GM21786 (cell line): ENCODE data around the gene ANKRD22.
"Not testable (repeated sequence)": the region's sequence is repeated elsewhere in the genome, so short reads cannot be mapped to it uniquely, and the experiment has no call there.

ENCODE experiments used
- ATAC-seq: cut with Tn5 transposase; IDR thresholded peaks from one replicate; pipeline ENCODE4 v1.9.1; 2021; ENCODE audit not compliant: unreplicated experiment

The ANKRD22 gene

GRCh38 chr10:88838766-88839350, 12.8 kb downstream of the ANKRD22 start:
- ATAC-seq, result no peak

DNA sequence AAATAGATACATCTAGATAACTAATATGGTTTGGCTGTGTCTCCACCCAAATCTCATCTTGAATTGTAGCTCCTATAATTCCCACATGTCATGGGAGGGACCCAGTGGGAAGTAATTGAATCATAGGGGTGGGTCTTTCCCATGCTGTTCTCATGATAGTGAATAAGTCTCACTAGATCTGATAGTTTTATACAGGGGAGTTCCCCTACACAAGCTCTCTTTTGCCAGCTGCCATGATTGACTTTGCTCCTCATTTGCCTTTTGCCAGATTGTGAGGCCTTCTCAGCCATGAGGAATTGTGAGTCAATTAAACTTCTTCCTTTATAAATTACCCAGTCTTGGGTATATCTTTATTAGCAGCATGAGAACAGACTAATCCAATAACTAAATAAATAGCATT, 14.0 kb downstream of the ANKRD22 start:
- not testable (repeated sequence) for ATAC-seq

DNA sequence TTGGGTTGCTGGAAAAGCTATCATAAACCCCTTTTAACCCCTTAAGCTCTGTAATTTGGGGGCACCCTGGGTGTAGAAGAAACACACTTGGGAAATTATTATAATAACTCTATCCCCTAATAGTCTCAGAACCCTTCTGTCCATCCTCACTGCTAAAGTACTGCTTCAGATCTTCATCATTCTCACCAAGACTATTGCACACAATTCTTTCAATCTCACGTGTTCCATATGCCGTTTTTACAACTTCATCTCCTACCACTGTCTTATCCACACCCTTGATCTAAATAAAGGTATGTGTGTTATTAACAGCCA, 15.8 kb downstream of the ANKRD22 start:
- peak; percentile 16 for ATAC-seq

DNA sequence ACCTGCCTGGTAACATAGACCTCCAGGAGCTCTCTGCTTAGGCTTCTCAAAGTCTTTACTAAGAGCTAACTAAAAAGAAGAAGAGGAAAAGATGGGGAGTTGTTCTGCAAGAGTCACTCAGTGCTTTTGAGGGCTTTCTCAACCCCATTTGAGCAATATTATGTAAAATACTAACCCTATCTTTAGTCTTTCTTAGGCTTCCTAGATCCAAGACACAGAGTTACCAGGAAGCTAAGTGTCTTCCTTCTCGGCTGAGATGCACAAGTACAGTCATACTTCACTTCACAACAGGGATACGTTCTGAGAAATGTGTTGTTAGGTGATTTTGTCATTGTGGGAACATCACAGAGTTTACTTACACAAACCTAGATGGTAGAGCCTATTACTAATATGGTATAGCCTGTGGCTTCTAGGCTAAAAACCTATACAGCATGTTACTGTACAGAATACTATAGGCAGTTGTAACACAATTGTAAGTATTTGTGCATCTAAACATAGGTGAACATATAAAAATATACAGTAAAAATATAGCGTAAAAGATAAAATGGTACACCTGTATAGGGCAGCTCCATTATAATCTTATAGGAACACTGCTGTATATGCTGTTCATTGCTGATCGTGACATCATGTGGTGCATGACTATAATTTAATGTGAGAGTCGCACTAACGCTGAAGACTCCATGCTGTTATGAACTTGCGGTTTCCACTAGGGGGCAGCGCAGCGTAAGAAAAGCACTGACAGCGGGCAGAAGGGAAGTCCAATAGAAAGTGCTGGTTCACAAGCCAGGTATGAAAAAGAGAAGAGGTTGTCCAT, 16.3 kb downstream of the ANKRD22 start:
- ATAC-seq, result peak; percentile 79

DNA sequence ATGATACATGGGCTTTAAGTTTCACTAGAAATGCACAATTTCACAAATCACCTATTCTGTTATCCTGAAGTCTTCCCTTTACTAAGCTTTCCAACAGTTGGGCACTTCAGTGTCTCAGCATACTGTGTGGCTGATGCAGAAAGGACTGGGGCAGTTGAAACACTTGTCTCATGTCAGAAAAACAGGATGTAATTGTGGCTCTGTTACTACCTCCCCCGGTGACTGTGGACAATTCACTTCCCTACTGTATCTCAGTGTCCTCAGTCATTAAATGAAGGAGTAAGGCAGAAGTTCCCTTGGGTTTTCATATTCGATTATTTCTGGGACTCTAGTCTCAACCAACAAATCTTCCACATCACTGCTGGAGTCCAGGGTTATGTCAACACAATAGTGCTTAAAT, 17.9 kb downstream of the ANKRD22 start:
- no peak for ATAC-seq

DNA sequence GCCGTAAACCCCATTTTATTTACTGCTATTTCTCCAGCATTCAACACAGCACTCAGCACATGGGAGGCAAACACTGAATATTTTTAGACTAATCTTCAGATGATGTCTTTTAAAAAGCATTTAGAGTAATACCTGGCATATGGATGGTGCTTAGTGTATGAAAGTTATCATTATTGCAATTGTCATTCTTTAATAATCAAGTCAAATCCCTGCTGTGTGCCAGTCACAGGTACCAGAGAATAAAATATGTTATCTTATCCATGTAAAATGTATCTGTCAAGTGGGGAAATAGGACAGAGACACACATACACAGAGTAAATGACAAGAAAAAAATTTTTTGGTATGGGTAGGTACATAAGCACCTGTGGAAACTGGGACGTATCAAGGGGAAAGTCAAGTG, 18.5 kb downstream of the ANKRD22 start:
- ATAC-seq, result no peak

DNA sequence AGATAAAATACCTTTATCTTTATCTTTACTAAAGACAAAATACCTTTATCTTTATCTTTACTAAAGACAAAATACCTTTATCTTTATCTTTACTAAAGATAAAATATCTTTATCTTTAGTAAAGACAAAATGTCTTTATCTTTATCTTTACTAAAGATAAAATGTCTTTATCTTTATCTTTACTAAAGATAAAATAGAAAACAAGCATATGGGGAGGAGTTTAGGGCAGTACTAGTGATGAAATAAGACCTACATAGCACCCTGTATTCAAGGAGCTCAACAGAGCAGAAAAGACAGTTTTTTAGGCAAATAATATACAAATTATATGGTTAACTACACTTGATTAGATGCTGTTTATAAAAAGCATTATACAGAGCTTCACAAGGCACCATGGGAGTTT, 19.3 kb downstream of the ANKRD22 start:
- no peak for ATAC-seq

GRCh38 chr10:88831709-88832108, 19.9 kb downstream of the ANKRD22 start:
- ATAC-seq, result no peak

DNA sequence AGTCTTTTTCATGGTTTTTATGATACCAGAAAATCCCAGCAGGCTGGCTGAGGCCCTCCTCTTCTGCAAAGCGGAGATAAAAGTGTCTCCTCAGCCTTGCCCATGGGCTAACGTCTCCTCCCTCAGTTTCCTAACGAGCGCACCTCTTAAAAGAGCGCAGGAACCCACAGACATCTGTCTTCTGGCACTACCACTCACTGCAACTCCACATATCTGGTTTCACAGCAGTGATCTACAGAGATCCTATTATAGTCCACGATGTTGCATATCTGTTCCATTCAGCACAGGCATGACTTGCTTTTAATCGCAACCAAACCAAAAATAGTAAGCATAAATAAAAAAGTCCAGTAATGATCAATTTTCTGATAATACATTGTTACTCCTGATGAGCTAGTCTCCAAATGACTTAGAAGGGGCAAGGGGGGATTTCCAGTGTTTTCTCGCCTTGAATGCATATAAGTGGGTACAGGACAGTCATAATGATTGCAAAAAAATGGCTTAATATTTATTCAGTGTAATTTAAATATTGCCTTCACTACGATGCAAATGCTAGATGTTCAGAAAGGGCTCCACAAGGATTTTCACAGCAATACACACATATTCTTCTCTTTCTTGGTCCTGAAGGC, 20.9 kb downstream of the ANKRD22 start:
- ATAC-seq, result no peak

DNA sequence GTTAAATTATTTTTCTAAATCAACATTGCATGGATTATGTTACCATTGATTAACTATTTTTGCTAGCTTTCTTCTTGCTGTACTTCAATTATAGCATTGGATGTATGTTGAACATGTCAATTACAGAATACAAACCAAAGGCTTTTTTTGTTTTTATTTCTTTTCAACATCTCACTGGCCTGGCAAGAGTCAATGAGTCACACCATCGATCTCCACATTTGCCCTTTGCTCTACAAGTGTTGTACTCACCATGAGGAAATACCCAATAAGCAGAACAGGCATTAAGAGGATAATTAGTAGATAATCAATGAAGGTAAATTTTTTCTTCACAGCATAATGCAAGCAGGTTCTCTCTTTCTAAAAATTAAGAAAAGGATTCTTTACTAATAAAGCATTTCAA, 23.3 kb downstream of the ANKRD22 start:
- ATAC-seq, result no peak

DNA sequence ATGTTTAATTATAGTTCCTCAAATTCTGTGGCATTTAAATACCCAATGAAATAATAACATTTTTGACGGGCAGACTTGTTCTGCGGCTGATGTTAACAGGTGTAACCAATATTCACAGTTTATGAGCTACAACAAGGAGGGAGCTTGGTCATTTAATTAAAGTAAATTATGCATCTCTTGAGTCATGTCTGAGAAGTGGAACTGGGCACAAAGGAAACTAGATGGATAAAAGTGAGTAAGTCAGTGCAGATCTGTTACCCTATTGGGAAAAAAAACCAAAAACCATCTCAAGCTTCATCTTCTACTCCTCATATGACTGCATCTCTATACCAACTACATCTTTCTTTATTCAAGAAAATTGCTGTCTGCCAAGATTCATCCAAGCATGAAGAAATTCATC, 24.0 kb downstream of the ANKRD22 start:
- ATAC-seq, result no peak

DNA sequence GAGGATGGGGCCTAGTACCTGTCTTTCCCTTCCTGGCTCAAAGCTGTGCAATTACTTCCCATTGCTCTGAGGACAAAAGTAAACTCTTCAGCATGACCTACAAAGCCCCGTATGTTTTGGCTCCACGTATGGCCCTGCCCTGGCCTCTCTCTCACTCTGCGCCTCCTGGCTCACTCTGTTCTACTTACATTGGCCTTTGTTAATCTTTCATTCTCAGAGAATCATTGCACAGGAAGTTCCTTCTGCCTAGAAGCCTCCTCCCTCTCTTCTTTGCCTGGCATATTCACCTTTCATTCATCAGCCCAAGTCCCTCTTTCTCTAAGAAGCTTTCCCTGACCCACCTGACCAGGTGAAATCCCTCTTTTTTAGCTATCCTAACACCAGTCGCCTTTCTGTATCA, 25.3 kb downstream of the ANKRD22 start:
- ATAC-seq, result no peak

DNA sequence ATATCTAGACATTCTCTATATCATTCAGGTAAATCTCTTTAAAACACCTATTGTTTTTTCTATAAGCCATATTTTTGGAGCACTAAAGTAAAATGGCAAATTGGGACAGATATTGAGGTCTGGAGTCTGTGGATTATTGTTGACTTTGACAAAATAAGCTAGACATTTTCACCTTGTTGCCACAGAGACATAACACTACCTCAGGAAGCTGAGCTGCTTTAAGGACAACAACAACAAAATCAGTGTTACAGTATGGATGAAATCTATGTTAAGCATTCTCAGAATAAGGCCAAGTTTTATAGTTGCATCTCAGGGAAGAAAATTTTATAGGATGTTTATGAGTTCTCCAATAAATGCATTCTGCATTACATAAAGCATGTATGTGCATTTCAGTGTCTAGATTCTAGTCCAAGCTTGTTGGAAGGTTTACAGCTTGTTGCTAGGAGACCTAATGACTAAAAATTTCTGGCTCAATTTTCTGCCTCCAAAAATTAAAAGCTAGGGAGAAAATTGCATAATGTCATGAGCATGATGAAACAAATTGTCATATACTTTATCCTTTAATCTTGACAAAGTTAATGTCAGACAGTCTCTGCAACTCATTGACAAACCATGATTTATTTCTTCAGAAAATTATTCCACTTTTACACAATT, 30.8 kb downstream of the ANKRD22 start:
- ATAC-seq, result no peak

GRCh38 chr10:88819290-88819689, 32.4 kb downstream of the ANKRD22 start:
- ATAC-seq, result no peak

- no peak for ATAC-seq
Observed at GRCh38 chr10:88813200-88813599, 38.4 kb downstream of the ANKRD22 start.

DNA sequence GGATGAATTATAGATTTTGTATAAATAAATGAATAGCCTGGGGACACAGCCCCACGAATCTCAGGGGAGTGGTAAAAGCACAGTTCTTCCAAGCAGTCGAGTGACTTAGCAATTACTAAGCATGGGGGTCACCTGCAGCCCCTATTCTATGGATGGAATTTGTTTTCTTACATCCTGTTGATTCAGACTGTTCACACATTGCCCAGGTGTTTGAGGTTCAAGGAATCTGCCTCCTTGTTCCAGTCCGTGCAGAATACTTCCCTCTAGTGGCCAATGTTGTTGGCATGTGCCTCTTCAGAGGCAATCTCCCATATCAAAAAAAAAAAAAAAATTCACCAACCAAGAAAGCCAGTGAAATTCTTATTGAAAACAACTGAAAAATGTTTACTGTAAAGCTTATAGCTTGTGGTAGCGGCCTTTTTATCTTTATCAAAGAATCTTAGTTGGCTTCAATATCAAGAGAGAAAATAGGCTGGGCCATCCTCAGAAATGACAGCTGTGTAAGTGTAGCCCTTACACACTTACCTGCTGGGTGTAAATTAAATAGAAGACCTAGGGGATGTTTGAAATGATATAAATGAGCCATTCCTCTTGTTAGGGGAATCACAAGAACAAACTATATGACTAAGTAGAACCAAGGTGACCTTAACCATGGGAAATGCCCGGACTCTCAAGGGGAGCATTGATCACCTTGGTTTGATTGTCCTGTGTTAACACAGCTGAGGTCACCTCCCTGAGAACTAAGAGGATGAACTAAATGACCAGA, 41.3 kb downstream of the ANKRD22 start:
- no peak for ATAC-seq

DNA sequence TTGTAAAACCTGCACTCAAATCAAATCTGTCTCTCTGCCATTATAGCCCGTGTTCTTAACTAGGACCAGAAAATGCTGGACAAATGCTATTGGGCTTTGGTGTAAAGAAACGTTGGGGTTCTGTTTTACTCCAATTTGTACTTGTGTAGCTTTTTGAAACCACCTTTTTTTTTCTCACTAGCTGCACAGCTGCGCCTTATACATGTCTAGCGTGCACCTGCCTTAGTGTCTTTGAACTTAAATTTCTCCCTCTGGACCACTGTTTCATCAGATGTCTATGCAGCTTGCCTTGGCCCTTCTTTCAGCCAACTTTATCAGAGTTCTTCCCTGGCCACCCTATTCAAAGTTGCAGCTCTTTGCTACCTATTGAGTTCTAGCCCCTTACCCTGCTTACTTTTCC, 42.0 kb downstream of the ANKRD22 start:
- no peak for ATAC-seq

DNA sequence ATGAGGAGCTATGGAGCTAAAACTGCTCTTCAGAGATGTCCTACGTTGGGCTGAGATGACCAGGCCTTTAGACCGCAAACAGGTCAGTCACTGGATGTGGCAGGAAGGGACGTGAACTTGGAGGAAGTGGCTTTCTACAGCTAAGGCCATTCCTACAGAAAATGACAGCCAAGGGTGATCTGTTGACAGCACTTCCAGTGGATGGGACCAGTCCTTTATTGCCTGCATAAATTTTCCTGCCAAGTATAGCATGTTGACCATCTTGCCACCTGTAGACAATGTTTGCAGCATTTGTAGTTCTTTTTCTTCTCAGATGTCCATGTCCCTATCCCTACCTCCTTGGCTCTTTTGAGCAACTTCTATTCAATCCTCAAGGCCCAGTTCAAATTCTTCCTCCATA, 45.7 kb downstream of the ANKRD22 start:
- ATAC-seq, result no peak

- no peak for ATAC-seq
Observed at GRCh38 chr10:88805361-88805760, 46.3 kb downstream of the ANKRD22 start.

DNA sequence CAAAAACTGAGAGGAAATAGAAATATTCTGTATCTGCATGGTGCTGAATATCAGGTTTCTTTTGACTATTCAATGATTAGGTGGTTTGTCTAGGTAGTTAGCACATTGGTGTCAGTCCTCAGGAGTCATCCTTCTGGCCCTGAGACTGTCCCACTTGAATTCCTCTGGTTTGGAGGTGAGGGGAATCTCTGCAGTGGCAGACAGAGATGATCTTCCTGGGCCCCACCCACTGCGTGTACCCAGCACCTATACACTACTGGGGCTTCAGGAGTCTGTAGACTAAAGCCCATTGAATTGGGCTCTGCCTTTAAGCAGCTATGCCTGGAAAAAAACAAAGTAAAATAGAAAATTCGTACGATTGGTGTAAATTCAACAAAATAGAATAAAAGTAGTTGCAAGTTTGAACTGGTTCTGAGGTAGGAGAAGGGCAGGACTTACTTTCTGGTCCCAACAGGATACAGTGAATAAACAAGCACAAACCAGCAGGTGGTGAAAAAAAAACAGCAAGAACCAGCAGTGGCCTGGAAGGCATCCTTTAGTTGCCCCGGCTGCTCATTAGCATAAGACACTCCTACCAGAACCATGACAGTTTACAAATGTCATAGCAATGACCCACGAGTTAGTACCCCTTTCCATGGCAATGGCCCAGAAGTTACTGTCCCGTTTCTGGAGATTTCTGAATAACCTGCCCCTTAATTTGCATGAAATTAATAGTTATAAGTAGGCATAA, 47.4 kb downstream of the ANKRD22 start:
- ATAC-seq, result no peak

GRCh38 chr10:88803641-88804040, 48.0 kb downstream of the ANKRD22 start:
- no peak for ATAC-seq
